Activated CD4-positive, alpha-beta memory T cell treated with anti-CD3 and anti-CD28 coated beads, Interleukin-2, amount 10 ng/mL, durations not matched to agents 7 days and 5 days (primary cell): ENCODE data around the gene TMEM86B. TPM values are rescaled to one million over a fixed set of nuclear protein-coding genes. Genes with fewer than 3 reads are reported as not detected.

Experiments used
- CTCF ChIA-PET: fragments of 350-600 bp; sonication (Branson Sonifier 250); formaldehyde crosslinking; loops from one replicate; lab custom pipeline; 2021; ENCODE audit warnings: antibody characterized with exemption, inconsistent platforms; lab: Charles Lee
- POLR2A ChIA-PET: fragments of 350-600 bp; sonication (Branson Sonifier 250); formaldehyde crosslinking; loops from one replicate; lab custom pipeline; 2021; ENCODE audit warnings: antibody characterized with exemption; lab: Charles Lee
- DNase-seq: peaks from one replicate; pipeline ENCODE4 v3.0.0-alpha.2; 2020
- H3K27ac Mint-ChIP-seq: one replicate; pipeline ENCODE4 v1.8.0; 2021; ENCODE audit warnings: mild to moderate bottlenecking, mixed read lengths
- H3K27me3 Mint-ChIP-seq: one replicate; pipeline ENCODE4 v1.8.0; 2021; ENCODE audit warnings: mixed read lengths
- H3K36me3 Mint-ChIP-seq: one replicate; pipeline ENCODE4 v1.8.0; 2021; ENCODE audit warnings: low read depth, mixed read lengths
- H3K4me1 Mint-ChIP-seq: one replicate; pipeline ENCODE4 v1.8.0; 2021; ENCODE audit warnings: mixed read lengths
- H3K4me3 Mint-ChIP-seq: one replicate; pipeline ENCODE4 v1.8.0; 2021; ENCODE audit warnings: mild to moderate bottlenecking, mixed read lengths
- H3K9me3 Mint-ChIP-seq: one replicate; pipeline ENCODE4 v1.8.0; 2021; ENCODE audit warnings: mixed read lengths
- total RNA-seq, 2 experiments: library from RNA; stranded (reverse); gene quantifications; one replicate each; pipeline ENCODE4 v1.2.3, GENCODE V29; 2021

Gene TMEM86B
- total RNA-seq, 2 experiments from 2014 or later, result 10.3 to 12.4 TPM

DNA sequence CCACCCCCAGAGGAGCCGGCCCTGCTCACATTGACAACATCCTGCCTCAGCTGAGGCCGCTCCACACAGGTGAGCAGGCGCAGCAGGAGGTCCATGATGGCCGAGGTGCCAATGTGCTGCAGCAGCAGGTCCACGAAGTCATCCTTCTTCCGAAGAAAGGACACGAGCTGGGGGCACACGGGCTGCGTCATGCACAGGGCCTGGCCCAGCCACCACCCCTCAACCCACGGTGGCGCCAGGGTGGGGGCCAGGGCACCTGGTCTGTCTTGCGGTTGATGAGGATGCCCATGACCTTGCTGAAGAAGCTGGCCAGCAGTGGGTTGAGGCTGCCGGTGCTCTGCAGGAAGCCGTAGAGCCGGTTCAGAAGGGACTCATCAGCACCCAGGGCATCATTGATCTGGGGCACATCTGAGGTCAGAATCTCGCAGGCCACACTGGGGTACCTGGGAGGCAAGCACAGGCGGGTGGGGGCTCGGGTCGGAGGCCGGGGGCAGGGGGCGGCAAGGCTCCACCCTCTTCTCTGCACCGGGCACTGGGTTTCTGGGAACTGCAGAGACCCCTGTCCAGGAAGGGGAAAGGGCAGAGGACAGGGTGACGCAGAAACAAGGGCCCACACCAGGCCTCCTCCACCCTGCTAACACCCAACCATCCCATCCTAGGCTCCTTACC lies 16.8 kb upstream of the TMEM86B start:
- Mint-ChIP-seq H3K27ac (no peak overlapping the region), H3K4me1 (peaks cover 12% of the 10 kb centered on the region), H3K9me3 (no peaks in the 10 kb centered on the region), H3K36me3 (peaks cover 52% of the 10 kb centered on the region), H3K4me3 (no peak overlapping the region), H3K27me3 (no peaks in the 10 kb centered on the region)
- no peak for DNase-seq
- POLR2A ChIA-PET, result interaction anchor here (1.0 to 2.4 kb wide), 4 partner anchors 9 to 35 kb away, joined by 3 to 8 read pairs (median 4); partner anchors contain the start of genes HSPBP1 and PPP6R1
- CTCF ChIA-PET, result no interaction called here

DNA sequence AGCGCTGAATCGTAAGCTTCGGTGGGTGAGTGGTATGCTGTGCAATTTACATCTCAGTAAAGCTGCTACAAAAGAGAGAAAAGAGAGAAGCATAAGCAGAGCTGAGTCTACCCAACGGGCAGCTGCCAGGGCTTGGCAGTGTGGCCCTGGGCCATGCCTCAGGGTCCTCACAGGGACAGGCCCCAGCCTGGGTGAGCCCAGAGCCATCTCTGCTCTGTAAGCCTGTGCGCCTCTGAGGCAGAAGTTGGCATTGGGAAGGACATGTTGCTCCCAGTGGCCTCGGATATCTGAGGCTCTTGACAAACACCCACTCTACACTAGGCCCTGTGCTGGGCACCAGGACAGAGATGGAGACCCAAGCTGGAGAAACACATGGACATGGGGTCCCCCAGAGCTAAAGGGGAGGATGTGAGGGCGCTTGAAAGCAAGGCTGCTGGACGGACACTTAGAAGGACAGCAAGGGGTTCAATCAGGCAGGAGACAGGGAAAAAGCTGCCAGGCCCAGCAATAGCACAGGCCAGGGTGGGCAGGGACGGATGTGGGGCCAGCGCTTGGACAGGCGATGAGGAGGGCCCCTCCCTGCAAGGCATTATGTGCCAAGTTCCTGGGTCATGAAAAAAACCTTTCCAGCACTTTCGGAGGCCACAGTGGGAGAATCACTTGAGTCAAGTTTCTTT lies 15.6 kb upstream of the TMEM86B start:
- no peak for DNase-seq
- Mint-ChIP-seq H3K27ac (no peak overlapping the region), H3K27me3 (no peaks in the 10 kb centered on the region), H3K4me3 (no peak overlapping the region), H3K9me3 (no peaks in the 10 kb centered on the region), H3K36me3 (peaks cover 57% of the 10 kb centered on the region), H3K4me1 (peaks cover 11% of the 10 kb centered on the region)
- CTCF ChIA-PET, result no interaction called here
- POLR2A ChIA-PET, result interaction anchor here (1.0 to 2.4 kb wide), 3 partner anchors 10 to 15 kb away, joined by 3 to 8 read pairs (median 4); partner anchors contain the start of gene PPP6R1

- POLR2A ChIA-PET, result no interaction called here
- H3K36me3 Mint-ChIP-seq, result peaks cover 59% of the 10 kb centered on the region
Observed at GRCh38 chr19:55242517-55242916, 14.0 kb upstream of the TMEM86B start.

DNA sequence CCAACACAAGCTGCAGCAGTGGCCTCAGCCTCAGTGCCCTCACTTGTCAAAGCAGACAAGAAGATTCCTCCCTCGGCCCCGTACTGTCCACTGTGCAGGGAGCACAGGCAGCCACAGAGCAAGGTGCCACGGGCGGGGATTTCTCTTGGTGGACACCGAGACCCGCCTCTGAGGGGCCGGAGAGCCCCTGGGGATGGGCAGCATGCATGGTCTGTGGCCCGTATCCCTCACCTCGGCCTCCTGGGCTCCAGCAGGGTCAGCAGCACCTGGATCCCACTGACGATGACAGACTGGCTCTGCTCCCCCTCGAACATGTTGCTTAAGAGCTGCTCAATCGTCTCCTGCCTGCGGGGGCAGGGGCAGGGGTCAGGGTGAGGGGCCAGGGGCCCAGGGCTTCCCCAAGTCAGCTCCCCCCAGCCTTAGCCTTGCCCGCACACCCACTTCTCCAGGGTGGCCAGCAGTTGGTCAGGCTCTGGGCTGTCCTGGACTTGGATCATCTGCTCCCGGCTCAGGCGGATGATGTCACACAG lies 13.4 kb upstream of the TMEM86B start:
- peaks cover 3% of the 10 kb centered on the region for H3K4me1 Mint-ChIP-seq
- H3K4me3 Mint-ChIP-seq, result no peak overlapping the region
- H3K36me3 Mint-ChIP-seq, result peaks cover 64% of the 10 kb centered on the region
- H3K27me3 Mint-ChIP-seq, result no peaks in the 10 kb centered on the region
- CTCF ChIA-PET, result no interaction called here
- POLR2A ChIA-PET, result interaction anchor here (1.6 to 3.9 kb wide), 2 partner anchors 13 to 20 kb away, joined by 4 to 14 read pairs; no protein-coding TSS in a partner anchor
- H3K27ac Mint-ChIP-seq, result no peak overlapping the region
- no peak for DNase-seq
- no peaks in the 10 kb centered on the region for H3K9me3 Mint-ChIP-seq

More at GRCh38 chr19:55242517-55242916, 14.0 kb upstream of the TMEM86B start:
- no peak for DNase-seq
- CTCF ChIA-PET, result no interaction called here
- no peaks in the 10 kb centered on the region for H3K9me3 Mint-ChIP-seq
- H3K27ac Mint-ChIP-seq, result no peak overlapping the region
- peaks cover 3% of the 10 kb centered on the region for H3K4me1 Mint-ChIP-seq
- no peaks in the 10 kb centered on the region for H3K27me3 Mint-ChIP-seq
- H3K4me3 Mint-ChIP-seq, result no peak overlapping the region

DNA sequence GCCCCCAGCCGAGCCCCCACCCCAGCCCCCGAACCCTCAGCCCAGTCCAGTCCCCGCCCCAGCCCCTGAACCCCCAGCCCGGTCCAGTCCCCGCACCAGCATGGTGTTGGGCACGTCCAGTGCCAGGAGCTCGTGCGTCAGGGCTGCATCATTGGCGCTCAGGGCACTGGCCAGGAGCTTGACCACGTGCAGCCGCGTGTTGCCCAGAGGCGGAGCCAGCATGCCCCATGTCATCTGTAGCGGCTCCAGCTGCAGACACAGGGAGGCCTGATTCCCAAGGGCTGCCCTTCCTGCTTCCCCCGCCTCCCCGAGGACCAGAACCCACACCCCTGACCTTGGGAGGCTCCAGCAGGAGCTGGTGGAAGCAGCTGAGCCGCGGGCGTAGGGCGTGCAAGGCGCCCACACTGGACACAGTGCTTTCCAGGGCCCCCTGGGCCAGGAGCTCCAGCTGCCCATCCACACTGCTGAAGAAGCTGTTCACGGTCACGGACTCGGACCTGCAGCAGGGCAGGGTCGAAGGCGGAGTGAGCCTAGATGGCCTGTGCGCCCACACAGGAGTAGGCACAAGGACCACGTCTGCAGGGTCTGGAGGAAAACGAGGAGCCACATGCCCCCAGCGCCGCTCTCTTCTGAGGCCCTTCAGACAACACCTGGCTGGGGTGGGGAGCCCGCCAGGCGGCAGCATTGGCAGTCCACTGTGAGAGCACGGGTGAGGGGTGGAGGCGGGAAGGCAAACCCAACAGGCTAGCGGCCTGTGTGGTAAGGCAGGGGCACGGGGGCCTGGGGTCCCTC lies 12.8 kb upstream of the TMEM86B start:
- DNase-seq, result no peak
- H3K4me3 Mint-ChIP-seq, result no peak overlapping the region
- POLR2A ChIA-PET, result interaction anchor here (1.2 to 3.9 kb wide), 4 partner anchors 10 to 20 kb away, joined by 3 to 14 read pairs (median 4); no protein-coding TSS in a partner anchor
- H3K27ac Mint-ChIP-seq, result no peak overlapping the region
- H3K9me3 Mint-ChIP-seq, result no peaks in the 10 kb centered on the region
- peaks cover 71% of the 10 kb centered on the region for H3K36me3 Mint-ChIP-seq
- peaks cover 3% of the 10 kb centered on the region for H3K4me1 Mint-ChIP-seq
- H3K27me3 Mint-ChIP-seq, result no peaks in the 10 kb centered on the region
- CTCF ChIA-PET, result no interaction called here

GRCh38 chr19:55240713-55241020 lies 12.1 kb upstream of the TMEM86B start:
- Mint-ChIP-seq H3K36me3 (peaks cover 74% of the 10 kb centered on the region), H3K4me1 (peaks cover 3% of the 10 kb centered on the region), H3K27me3 (no peaks in the 10 kb centered on the region), H3K4me3 (no peak overlapping the region), H3K9me3 (no peaks in the 10 kb centered on the region), H3K27ac (no peak overlapping the region)
- DNase-seq, result no peak
- POLR2A ChIA-PET, result interaction anchor here (1.2 to 3.9 kb wide), 4 partner anchors 9 to 21 kb away, joined by 3 to 14 read pairs (median 4); no protein-coding TSS in a partner anchor
- CTCF ChIA-PET, result no interaction called here

- CTCF ChIA-PET, result no interaction called here
- peaks cover 3% of the 10 kb centered on the region for H3K4me1 Mint-ChIP-seq
- DNase-seq, result no peak
- H3K36me3 Mint-ChIP-seq, result peaks cover 76% of the 10 kb centered on the region
- no peak overlapping the region for H3K27ac Mint-ChIP-seq
- H3K9me3 Mint-ChIP-seq, result no peaks in the 10 kb centered on the region
- POLR2A ChIA-PET, result interaction anchor here (1.1 to 3.9 kb wide), 2 partner anchors 16 to 41 kb away, joined by 3 to 14 read pairs; partner anchors contain the start of gene HSPBP1
- H3K4me3 Mint-ChIP-seq, result no peak overlapping the region
- H3K27me3 Mint-ChIP-seq, result no peaks in the 10 kb centered on the region
Observed at GRCh38 chr19:55239004-55239403, 10.4 kb upstream of the TMEM86B start.

DNA sequence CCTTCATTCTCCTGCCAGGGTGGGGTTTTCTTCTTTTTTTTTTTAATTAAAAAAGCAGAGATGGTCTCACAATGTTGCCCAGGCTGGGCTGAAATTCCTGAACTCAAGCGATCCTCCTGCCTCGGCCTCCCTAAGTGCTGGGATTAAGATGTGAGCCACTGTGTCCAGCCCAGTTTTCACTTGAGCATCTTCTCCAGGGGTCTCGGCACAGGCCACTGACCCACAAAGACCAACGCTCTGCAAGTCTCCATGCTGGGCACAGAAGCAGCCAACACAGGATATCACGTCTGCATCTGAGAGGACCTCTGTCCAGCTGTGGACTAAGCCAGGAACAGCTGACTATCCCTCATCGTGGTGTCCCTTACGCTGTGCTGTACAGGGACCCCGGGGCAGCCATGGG lies 9.5 kb upstream of the TMEM86B start:
- ChIA-PET CTCF (no interaction called here), POLR2A (interaction anchor here (1.0 to 1.1 kb wide), 2 partner anchors 10 to 42 kb away, joined by 3 read pairs; partner anchors contain the start of gene HSPBP1)
- H3K36me3 Mint-ChIP-seq, result peaks cover 73% of the 10 kb centered on the region

GRCh38 chr19:55232986-55233385 lies 4.4 kb upstream of the TMEM86B start:
- ChIA-PET POLR2A (no interaction called here), CTCF (no interaction called here)
- Mint-ChIP-seq H3K27ac (no peak overlapping the region), H3K4me1 (peaks cover 4% of the 10 kb centered on the region), H3K36me3 (peaks cover 69% of the 10 kb centered on the region), H3K9me3 (no peaks in the 10 kb centered on the region), H3K4me3 (no peak overlapping the region), H3K27me3 (no peaks in the 10 kb centered on the region)
- DNase-seq, result no peak

More for the DNA sequence above, 9.5 kb upstream of the TMEM86B start:
- Mint-ChIP-seq H3K4me3 (no peak overlapping the region), H3K4me1 (peaks cover 4% of the 10 kb centered on the region), H3K9me3 (no peaks in the 10 kb centered on the region), H3K27me3 (no peaks in the 10 kb centered on the region), H3K27ac (no peak overlapping the region)
- no peak for DNase-seq

DNA sequence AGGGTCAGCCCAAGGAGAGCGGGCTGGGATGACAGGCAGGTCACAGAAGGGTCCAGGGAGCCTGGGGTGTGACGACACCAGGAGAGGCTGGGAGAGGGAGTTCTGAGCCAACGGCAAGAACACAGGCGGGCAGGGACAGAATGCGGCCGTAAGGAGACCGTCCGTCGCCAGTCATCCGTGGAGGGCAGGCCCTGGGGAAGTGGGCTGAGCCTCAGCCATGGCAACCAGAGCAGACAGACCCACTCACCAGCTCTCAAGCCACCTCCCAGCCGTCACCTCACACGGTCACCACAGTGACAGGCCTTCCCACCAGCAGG lies 3.7 kb upstream of the TMEM86B start:
- H3K9me3 Mint-ChIP-seq, result no peaks in the 10 kb centered on the region
- peaks cover 70% of the 10 kb centered on the region for H3K36me3 Mint-ChIP-seq
- ChIA-PET CTCF (no interaction called here), POLR2A (interaction anchor here (1.5 kb wide), 1 partner anchor 8 kb away, joined by 4 read pairs; no protein-coding TSS in a partner anchor)
- DNase-seq, result no peak
- H3K27me3 Mint-ChIP-seq, result no peaks in the 10 kb centered on the region
- H3K27ac Mint-ChIP-seq, result no peak overlapping the region
- H3K4me3 Mint-ChIP-seq, result no peak overlapping the region
- H3K4me1 Mint-ChIP-seq, result peaks cover 4% of the 10 kb centered on the region

GRCh38 chr19:55231391-55232285 lies 3.1 kb upstream of the TMEM86B start:
- peaks cover 68% of the 10 kb centered on the region for H3K36me3 Mint-ChIP-seq
- no peak for DNase-seq
- H3K4me1 Mint-ChIP-seq, result peaks cover 4% of the 10 kb centered on the region
- H3K4me3 Mint-ChIP-seq, result no peak overlapping the region
- no peaks in the 10 kb centered on the region for H3K27me3 Mint-ChIP-seq
- ChIA-PET POLR2A (interaction anchor here (1.5 kb wide), 1 partner anchor 9 kb away, joined by 4 read pairs; no protein-coding TSS in a partner anchor), CTCF (no interaction called here)
- no peak overlapping the region for H3K27ac Mint-ChIP-seq
- no peaks in the 10 kb centered on the region for H3K9me3 Mint-ChIP-seq

GRCh38 chr19:55230780-55231179 lies 2.2 kb upstream of the TMEM86B start:
- ChIA-PET CTCF (no interaction called here), POLR2A (interaction anchor here (1.5 kb wide), 1 partner anchor 10 kb away, joined by 4 read pairs; no protein-coding TSS in a partner anchor)
- DNase-seq, result no peak
- H3K27ac Mint-ChIP-seq, result no peak overlapping the region
- no peaks in the 10 kb centered on the region for H3K9me3 Mint-ChIP-seq
- peaks cover 66% of the 10 kb centered on the region for H3K36me3 Mint-ChIP-seq
- no peaks in the 10 kb centered on the region for H3K27me3 Mint-ChIP-seq
- peaks cover 4% of the 10 kb centered on the region for H3K4me1 Mint-ChIP-seq
- H3K4me3 Mint-ChIP-seq, result no peak overlapping the region
